Fibroblast of pulmonary artery (primary cell): ENCODE measurements around the gene AARS2.
"Not testable (repeated sequence)": the region's sequence is repeated elsewhere in the genome, so short reads cannot be mapped to it uniquely, and the experiment has no call there.

Experiments
- DNase-seq: peaks from one replicate; pipeline ENCODE4 v3.0.0-alpha.2; 2010; ENCODE audit warnings: low read depth
- H3K4me3 ChIP-seq: replicated peaks from 2 replicates; pipeline ENCODE4 v1.5.1; 2011; ENCODE audit warnings: low read depth, mild to moderate bottlenecking, control low read depth, low read length, moderate library complexity
- CTCF ChIP-seq: IDR thresholded peaks from 2 replicates; pipeline ENCODE4 v1.5.1; 2011; ENCODE audit warnings: mild to moderate bottlenecking, control low read depth, low read length, inconsistent platforms; ENCODE audit errors: missing control alignments

AARS2 gene

GRCh38 chr6:44315951-44316350 is 2.8 kb upstream of the AARS2 start:
- no peak for DNase-seq
- no peak for TF ChIP-seq CTCF

GRCh38 chr6:44315516-44315915 is 2.4 kb upstream of the AARS2 start:
- no peak for TF ChIP-seq CTCF
- no peak overlapping the region for H3K4me3 ChIP-seq
- DNase-seq: no peak

More at GRCh38 chr6:44315951-44316350, 2.8 kb upstream of the AARS2 start:
- H3K4me3 ChIP-seq: no peak overlapping the region

GRCh38 chr6:44314657-44315056 is 1.5 kb upstream of the AARS2 start:
- not testable (repeated sequence) for DNase-seq, H3K4me3 ChIP-seq

GRCh38 chr6:44311767-44312166 is 1.4 kb downstream of the AARS2 start:
- DNase-seq: no peak
- TF ChIP-seq CTCF: no peak
- no peak overlapping the region for H3K4me3 ChIP-seq

GRCh38 chr6:44311304-44311703 is 1.8 kb downstream of the AARS2 start:
- TF ChIP-seq CTCF: no peak
- DNase-seq: no peak
- H3K4me3 ChIP-seq: no peak overlapping the region

- no peak overlapping the region for H3K4me3 ChIP-seq
- TF ChIP-seq CTCF: no peak
- no peak for DNase-seq
Measured at GRCh38 chr6:44310241-44310640, 2.9 kb downstream of the AARS2 start.

- H3K4me3 ChIP-seq: no peak overlapping the region
- no peak for DNase-seq
- no peak for TF ChIP-seq CTCF
Measured at GRCh38 chr6:44309631-44310030, 3.5 kb downstream of the AARS2 start.

GRCh38 chr6:44309092-44309491 is 4.1 kb downstream of the AARS2 start:
- TF ChIP-seq CTCF: no peak
- no peak overlapping the region for H3K4me3 ChIP-seq
- DNase-seq: peak; percentile 23
